PC-9 (cell line): ENCODE data around the gene CLVS2. TPM values are rescaled to one million over a fixed set of nuclear protein-coding genes. Genes with fewer than 3 reads are reported as not detected.

ENCODE experiments used
- BruUV-seq: library from RNA; stranded (reverse); fragments of 400-500 nt; replicated peaks from 2 replicates; lab custom pipeline; 2021; lab: Mats Ljungman, UMichigan
- CTCF ChIA-PET: fragments of 300-600 bp; sonication (Branson Sonifier 250); formaldehyde crosslinking; loops from one replicate; lab custom pipeline; 2022; ENCODE audit warnings: antibody characterized with exemption; lab: Charles Lee
- POLR2A ChIA-PET: fragments of 300-600 bp; sonication (Branson Sonifier 250); formaldehyde crosslinking; loops from one replicate; lab custom pipeline; 2022; ENCODE audit warnings: antibody characterized with exemption; ENCODE audit not compliant: unreplicated experiment; lab: Charles Lee
- DNase-seq, 2 experiments: peaks; one replicate each; pipeline versions ENCODE4 v3.0.0 to v3.0.0-alpha.2; 2015 to 2022; ENCODE audit warnings: mixed read lengths in 1 of 2
- H2AFZ ChIP-seq: fragments of 200-600 bp; sonication (generic); 2 replicates; pipeline ENCODE4 v1.8.1; 2017; ENCODE audit warnings: antibody characterized with exemption
- H3F3A ChIP-seq: fragments of 200-600 bp; sonication (generic); 2 replicates; pipeline ENCODE4 v1.8.1; 2017; ENCODE audit warnings: antibody characterized with exemption, mild to moderate bottlenecking, low read depth; ENCODE audit not compliant: insufficient read depth
- H3K27ac ChIP-seq: fragments of 200-600 bp; sonication (generic); 2 replicates; pipeline ENCODE4 v1.6.1; 2016; ENCODE audit warnings: mixed run types
- H3K27me3 ChIP-seq: fragments of 200-600 bp; sonication (generic); 2 replicates; pipeline ENCODE4 v1.6.1; 2016; ENCODE audit warnings: low read depth, mixed run types; ENCODE audit not compliant: insufficient read depth
- H3K36me3 ChIP-seq: fragments of 200-600 bp; sonication (generic); 2 replicates; pipeline ENCODE4 v1.6.1; 2016; ENCODE audit warnings: low read depth, mixed run types
- H3K4me1 ChIP-seq: fragments of 200-600 bp; sonication (generic); replicated peaks from 2 replicates; pipeline ENCODE4 v1.6.1; 2016; ENCODE audit warnings: mixed run types; ENCODE audit not compliant: insufficient read depth
- H3K4me2 ChIP-seq: fragments of 200-600 bp; sonication (generic); 2 replicates; pipeline ENCODE4 v1.6.1; 2017; ENCODE audit warnings: mixed run types
- H3K4me3 ChIP-seq: fragments of 200-600 bp; sonication (generic); 2 replicates; pipeline ENCODE4 v1.6.1; 2016; ENCODE audit warnings: mixed run types
- H3K79me2 ChIP-seq: fragments of 200-600 bp; sonication (generic); 2 replicates; pipeline ENCODE4 v1.6.1; 2017; ENCODE audit warnings: low read depth, mixed run types
- H3K9me2 ChIP-seq: fragments of 200-600 bp; sonication (generic); 2 replicates; pipeline ENCODE4 v1.8.1; 2017; ENCODE audit warnings: mild to moderate bottlenecking; ENCODE audit not compliant: insufficient read depth
- H3K9me3 ChIP-seq: fragments of 200-600 bp; sonication (generic); 2 replicates; pipeline ENCODE4 v1.8.1; 2016; ENCODE audit warnings: low read depth; ENCODE audit not compliant: insufficient read depth
- H4K20me1 ChIP-seq: fragments of 200-600 bp; sonication (generic); 2 replicates; pipeline ENCODE4 v1.8.1; 2017; ENCODE audit not compliant: insufficient read depth
- CTCF ChIP-seq: fragments of 200-600 bp; sonication (generic); conservative IDR thresholded peaks from 2 replicates; pipeline ENCODE4 v1.6.1; 2017; ENCODE audit warnings: mixed run types, antibody characterized with exemption, mild to moderate bottlenecking, moderate library complexity
- EZH2 ChIP-seq: fragments of 200-600 bp; sonication (generic); IDR thresholded peaks from 2 replicates; pipeline ENCODE4 v1.8.0; 2017; ENCODE audit warnings: antibody characterized with exemption, low read depth
- intact Hi-C: fragments of 100-400 bp; cut with micrococcal nuclease; formaldehyde crosslinking; loops from one replicate; pipeline ENCODE4 v1.10.0; 2022; ENCODE audit not compliant: unreplicated experiment
- total RNA-seq: library from RNA; stranded (reverse); gene quantifications from 2 replicates; pipeline ENCODE4 v1.2.3, GENCODE V29; 2021

The CLVS2 gene
- total RNA-seq, 1 experiment from 2014 or later = not detected

DNA sequence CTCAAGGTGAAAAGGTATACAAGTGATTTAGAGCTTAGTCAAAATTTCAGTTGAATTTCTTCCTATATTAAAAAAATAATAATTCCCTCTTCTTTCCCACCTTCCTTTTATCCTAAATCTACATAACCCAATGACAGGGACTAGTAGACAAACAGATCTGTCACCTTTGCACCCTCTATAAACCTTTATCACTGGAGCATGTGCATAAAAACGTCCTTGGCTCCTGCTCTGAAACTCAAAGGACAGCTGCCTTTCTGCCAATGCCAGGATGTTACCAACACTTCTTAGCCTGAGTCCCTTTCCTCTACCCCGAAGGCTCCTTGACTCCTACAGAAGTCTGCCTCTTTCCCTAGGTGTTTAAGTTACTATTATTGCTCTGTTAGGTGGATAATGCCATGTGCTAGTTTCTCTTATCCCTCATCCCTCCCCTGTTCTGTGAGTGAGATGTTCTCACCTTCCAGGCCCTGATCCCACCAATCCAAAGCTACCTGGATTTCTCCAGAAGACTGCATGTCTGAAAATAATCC is 4.3 kb downstream of the CLVS2 start:
- Histone ChIP-seq H4K20me1 (no peaks in the 10 kb centered on the region), H3K79me2 (no peaks in the 10 kb centered on the region), H3K4me1 (no peaks in the 10 kb centered on the region), H3K27ac (no peak overlapping the region), H2AFZ (no peak overlapping the region), H3K4me2 (no peak overlapping the region), H3K4me3 (no peak overlapping the region), H3K9me2 (no peaks in the 10 kb centered on the region), H3K9me3 (no peaks in the 10 kb centered on the region), H3K36me3 (no peaks in the 10 kb centered on the region), H3K27me3 (no peaks in the 10 kb centered on the region), H3F3A (no peaks in the 10 kb centered on the region)
- intact Hi-C loops = no loop called here
- no TSS peak for BruUV-seq
- CTCF ChIA-PET = no interaction called here
- no peak for DNase-seq
- TF ChIP-seq CTCF = no peak
- no peak for TF ChIP-seq EZH2
- POLR2A ChIA-PET = no interaction called here

DNA sequence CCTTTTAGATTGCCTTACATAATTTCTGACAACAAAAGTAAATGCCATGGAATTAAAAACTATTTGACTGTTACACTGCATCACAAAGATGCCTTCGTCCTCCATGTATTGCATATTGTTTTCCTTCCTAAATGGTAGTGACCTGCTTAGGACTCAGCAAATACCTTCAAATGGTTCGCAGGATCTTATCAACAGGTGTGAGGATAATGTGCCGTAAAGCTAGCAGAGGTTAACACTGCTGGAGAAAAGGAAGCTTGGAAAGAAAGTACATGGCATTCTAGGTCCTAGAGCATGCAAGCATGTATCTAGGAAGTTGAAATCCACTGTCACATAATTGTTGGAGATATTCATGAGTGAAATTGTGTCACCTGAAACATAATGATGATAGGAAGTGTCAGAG is 5.5 kb downstream of the CLVS2 start:
- BruUV-seq = no TSS peak
- Histone ChIP-seq H3K36me3 (no peaks in the 10 kb centered on the region), H3K27ac (no peak overlapping the region), H2AFZ (no peak overlapping the region), H3K27me3 (no peaks in the 10 kb centered on the region), H3K79me2 (no peaks in the 10 kb centered on the region), H3K9me3 (no peaks in the 10 kb centered on the region), H3K4me2 (no peak overlapping the region), H3K4me3 (no peak overlapping the region), H4K20me1 (no peaks in the 10 kb centered on the region), H3F3A (no peaks in the 10 kb centered on the region), H3K4me1 (no peaks in the 10 kb centered on the region), H3K9me2 (no peaks in the 10 kb centered on the region)
- ChIA-PET POLR2A (no interaction called here), CTCF (no interaction called here)
- no peak for DNase-seq
- intact Hi-C loops = no loop called here
- no peak for TF ChIP-seq CTCF
- TF ChIP-seq EZH2 = no peak

- no peak for TF ChIP-seq EZH2
- no peak for TF ChIP-seq CTCF
- intact Hi-C loops = no loop called here
- Histone ChIP-seq H3K27me3 (no peaks in the 10 kb centered on the region), H3F3A (no peaks in the 10 kb centered on the region), H3K4me3 (no peak overlapping the region), H3K27ac (no peak overlapping the region), H2AFZ (no peak overlapping the region), H3K4me1 (no peaks in the 10 kb centered on the region), H3K4me2 (no peak overlapping the region), H3K79me2 (no peaks in the 10 kb centered on the region), H3K36me3 (no peaks in the 10 kb centered on the region), H3K9me2 (peaks cover 3% of the 10 kb centered on the region; the same call in 1 of the 2 replicates), H4K20me1 (no peaks in the 10 kb centered on the region), H3K9me3 (no peaks in the 10 kb centered on the region)
- BruUV-seq = no TSS peak
- no peak for DNase-seq
- ChIA-PET POLR2A (interaction anchor here (0.7 kb wide), 1 partner anchor 317 kb away, joined by 3 read pairs; no protein-coding TSS in a partner anchor), CTCF (no interaction called here)
These were observed 11.8 kb downstream of the CLVS2 start for GRCh38 chr6:123007885-123008284.
